ENCODE results near the gene NUP98. TPM values are rescaled to one million over a fixed set of nuclear protein-coding genes. Genes with fewer than 3 reads are reported as not detected.

The NUP98 gene
- total RNA-seq, 4 donors from 2014 or later = 91.5 to 122 (median 115) TPM

DNA sequence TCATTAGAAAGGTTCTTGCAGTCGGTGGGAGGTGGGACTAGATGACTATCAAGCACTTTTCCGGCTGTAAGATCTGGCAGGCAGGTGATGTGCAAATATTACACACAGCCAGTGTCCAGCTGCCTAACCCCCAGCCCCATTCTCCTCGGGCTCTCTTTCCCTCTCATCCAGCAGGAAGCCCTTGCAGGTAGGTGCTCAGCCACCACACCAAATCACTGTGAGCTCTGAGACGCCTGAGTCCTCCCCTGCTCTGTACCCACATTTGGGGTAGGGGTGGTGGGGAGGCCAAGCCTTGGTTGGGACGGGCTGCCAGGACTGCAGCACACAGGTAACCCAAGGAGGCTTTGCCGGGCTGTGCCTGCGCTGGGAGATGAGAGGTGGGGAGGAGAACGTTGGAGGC is 156.2 kb downstream of the NUP98 start:
- H3K36me3 ChIP-seq = no peaks in the 10 kb centered on the region
- H3K9me3 ChIP-seq = no peaks in the 10 kb centered on the region
- peaks cover 16% of the 10 kb centered on the region for H3K4me1 ChIP-seq
- TF ChIP-seq POLR2A (IDR thresholded peaks at IDR 0.05) (no peak), CTCF (IDR thresholded peaks at IDR 0.05) (no peak), POLR2AphosphoS5 (IDR thresholded peaks at IDR 0.05) (no peak), EP300 (IDR thresholded peaks at IDR 0.05) (no peak)
- H3K4me3 ChIP-seq = no peak overlapping the region
- H3K27ac ChIP-seq = no peak overlapping the region
- WGBS = 57% methylated on average over 7 of the region's 8 CpGs
- H3K27me3 ChIP-seq = no peaks in the 10 kb centered on the region
- DNase-seq (ENCODE audit: low spot score in 2 of 2) = no peak

DNA sequence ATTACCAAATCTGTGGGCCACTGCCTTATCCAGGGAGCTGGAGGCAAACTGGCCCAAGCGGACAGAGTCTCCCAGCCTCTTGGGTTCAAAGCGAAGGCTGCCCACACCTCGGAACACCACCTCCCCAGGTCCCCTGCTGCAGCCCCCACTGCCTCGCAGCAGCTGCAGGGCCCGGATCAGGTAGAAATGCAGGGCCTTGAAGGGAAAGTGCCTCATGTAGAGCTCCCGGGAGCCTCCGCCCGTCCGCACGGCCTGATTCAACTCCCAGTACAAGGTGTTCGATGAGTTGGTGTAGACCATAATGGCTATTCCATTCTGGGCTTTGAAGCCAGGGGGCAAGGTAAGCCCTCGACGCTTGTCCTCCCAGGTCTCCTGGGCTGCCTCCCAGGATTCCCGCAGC is 157.5 kb downstream of the NUP98 start:
- H3K27ac ChIP-seq = no peak overlapping the region
- H3K4me1 ChIP-seq = peaks cover 16% of the 10 kb centered on the region
- 93% methylated on average over 9 of the region's 14 CpGs for WGBS
- no peak overlapping the region for H3K4me3 ChIP-seq
- TF ChIP-seq CTCF (IDR thresholded peaks at IDR 0.05) (no peak), POLR2AphosphoS5 (IDR thresholded peaks at IDR 0.05) (no peak), POLR2A (IDR thresholded peaks at IDR 0.05) (no peak), EP300 (IDR thresholded peaks at IDR 0.05) (no peak)
- H3K36me3 ChIP-seq = no peaks in the 10 kb centered on the region
- no peaks in the 10 kb centered on the region for H3K27me3 ChIP-seq
- no peak for DNase-seq (ENCODE audit: low spot score in 2 of 2)
- H3K9me3 ChIP-seq = no peaks in the 10 kb centered on the region

DNA sequence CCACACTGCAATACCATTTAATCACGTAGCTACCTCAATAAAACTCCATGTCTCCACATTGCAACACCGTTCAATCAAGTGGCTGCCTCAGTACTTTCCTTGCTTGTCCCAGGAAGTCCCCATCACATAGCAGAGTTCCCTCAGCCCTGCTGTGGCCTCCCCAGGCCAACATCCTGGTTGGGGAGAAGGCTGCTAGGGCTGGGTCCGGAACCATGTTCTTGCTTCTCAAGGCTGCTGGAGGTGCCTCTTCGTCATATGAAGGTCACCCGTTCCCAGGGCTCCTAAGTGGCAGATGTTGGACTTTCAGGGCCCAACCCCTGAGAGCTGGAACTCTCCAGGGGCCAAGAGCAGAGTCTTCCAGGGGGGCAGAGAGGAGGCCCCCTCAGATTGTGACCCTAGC is 158.8 kb downstream of the NUP98 start:
- TF ChIP-seq POLR2A (IDR thresholded peaks at IDR 0.05) (no peak), POLR2AphosphoS5 (IDR thresholded peaks at IDR 0.05) (no peak), CTCF (IDR thresholded peaks at IDR 0.05) (no peak), EP300 (IDR thresholded peaks at IDR 0.05) (no peak)
- DNase-seq (ENCODE audit: low spot score in 2 of 2) = no peak
- Histone ChIP-seq H3K9me3 (no peaks in the 10 kb centered on the region), H3K4me1 (peaks cover 15% of the 10 kb centered on the region), H3K36me3 (no peaks in the 10 kb centered on the region), H3K27ac (no peak overlapping the region), H3K4me3 (no peak overlapping the region), H3K27me3 (no peaks in the 10 kb centered on the region)
- whole genome bisulfite sequencing = 91% methylated on average over 5 of the region's 5 CpGs

DNA sequence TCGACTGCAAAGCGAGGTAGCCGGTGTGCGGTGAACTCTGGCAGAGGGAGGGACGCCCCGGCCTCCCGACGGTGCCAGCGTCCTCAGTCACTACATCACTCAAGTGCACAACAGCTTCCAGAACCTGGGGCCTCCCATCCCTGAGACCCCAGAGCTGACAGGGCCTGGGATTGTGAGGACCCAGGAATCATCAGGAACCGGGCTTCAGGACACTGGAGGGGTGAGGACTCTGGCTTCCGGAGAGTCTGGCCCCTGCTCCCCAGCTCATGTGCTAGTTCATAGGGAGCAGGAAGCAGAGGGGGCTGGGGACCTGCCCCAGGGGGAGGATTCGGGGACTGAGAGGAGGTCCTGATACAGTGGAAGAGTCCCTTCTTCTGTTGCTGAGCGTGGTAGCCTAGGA is 160.2 kb downstream of the NUP98 start:
- DNase-seq (ENCODE audit: low spot score in 2 of 2) = no peak
- H3K4me1 ChIP-seq = peaks cover 2% of the 10 kb centered on the region
- H3K4me3 ChIP-seq = no peak overlapping the region
- no peaks in the 10 kb centered on the region for H3K36me3 ChIP-seq
- H3K27ac ChIP-seq = no peak overlapping the region
- no peak for TF ChIP-seq CTCF (IDR thresholded peaks at IDR 0.05)
- no peak for TF ChIP-seq POLR2A (IDR thresholded peaks at IDR 0.05)
- no peak for TF ChIP-seq EP300 (IDR thresholded peaks at IDR 0.05)
- TF ChIP-seq POLR2AphosphoS5 (IDR thresholded peaks at IDR 0.05) = no peak
- 80% methylated on average over 10 of the region's 13 CpGs for WGBS
- H3K27me3 ChIP-seq = no peaks in the 10 kb centered on the region
- no peaks in the 10 kb centered on the region for H3K9me3 ChIP-seq

DNA sequence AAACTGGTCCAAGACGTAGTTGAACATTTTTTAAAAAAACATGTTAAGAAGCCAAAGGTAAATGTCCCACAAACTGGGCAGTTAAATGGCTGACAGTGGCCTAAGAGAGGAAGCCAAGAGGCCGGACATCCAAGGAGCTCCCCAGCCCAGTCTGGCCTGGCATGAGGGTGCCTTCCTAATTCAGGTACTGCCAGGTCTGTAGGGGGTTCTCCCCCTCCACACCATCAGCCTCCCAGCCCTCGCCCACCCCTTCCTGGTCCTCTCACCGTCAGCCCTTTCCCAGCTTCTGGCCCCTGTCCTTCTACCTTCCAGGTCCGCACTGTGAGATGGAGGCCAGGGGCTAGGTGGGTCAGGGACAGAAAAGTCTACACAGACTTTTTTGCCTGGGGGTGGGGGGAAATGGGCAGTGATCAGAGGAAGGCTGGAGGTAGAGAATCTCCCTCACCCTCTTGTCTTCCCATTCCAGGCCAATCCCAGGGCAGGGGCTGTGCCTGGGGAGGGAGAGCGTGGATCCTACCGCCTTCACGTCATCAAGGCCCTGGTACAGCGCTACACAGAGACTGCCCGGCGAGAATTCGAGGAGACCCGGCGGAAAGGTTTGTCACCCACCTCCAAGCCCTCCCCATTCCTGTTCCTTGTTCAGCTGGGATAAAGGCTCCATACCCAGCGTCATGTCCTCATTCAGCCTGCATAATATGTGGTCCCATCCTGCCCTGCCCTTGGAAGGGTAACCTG is 161.5 kb downstream of the NUP98 start:
- DNase-seq (ENCODE audit: low spot score in 2 of 2) = peak in 1 of 2 donors; percentile 40
- 96% methylated on average over 13 of the region's 15 CpGs for WGBS
- TF ChIP-seq EP300 (IDR thresholded peaks at IDR 0.05) = no peak
- TF ChIP-seq CTCF (IDR thresholded peaks at IDR 0.05) = no peak
- TF ChIP-seq POLR2A (IDR thresholded peaks at IDR 0.05) = no peak
- TF ChIP-seq POLR2AphosphoS5 (IDR thresholded peaks at IDR 0.05) = no peak
- Histone ChIP-seq H3K4me1 (no peaks in the 10 kb centered on the region), H3K27ac (no peak overlapping the region), H3K4me3 (no peak overlapping the region), H3K27me3 (no peaks in the 10 kb centered on the region), H3K9me3 (no peaks in the 10 kb centered on the region), H3K36me3 (no peaks in the 10 kb centered on the region)
